ENCODE data around the gene DSPP. TPM values are rescaled to one million over a fixed set of nuclear protein-coding genes. Genes with fewer than 3 reads are reported as not detected.

DSPP gene
- polyA plus RNA-seq, 3 donors = not detected

DNA sequence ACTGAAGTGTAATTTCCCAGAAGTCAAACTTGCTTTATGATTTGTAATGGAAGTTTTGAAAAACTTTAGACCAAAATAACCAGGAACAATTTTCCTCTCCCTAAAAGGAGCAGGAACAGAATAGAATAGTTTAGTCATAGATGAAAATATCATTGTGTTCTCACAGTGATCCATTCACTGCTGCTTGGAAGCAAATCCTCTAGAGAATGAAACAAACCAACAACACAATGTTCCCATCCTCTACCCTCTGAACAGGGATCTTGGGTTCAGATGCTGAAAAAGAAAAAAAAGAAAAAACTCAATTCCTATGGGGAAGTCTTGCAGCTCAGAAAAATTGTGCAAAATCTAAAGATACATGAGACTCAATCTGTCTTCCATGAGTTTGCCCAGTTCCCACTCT is 12.2 kb downstream of the DSPP start:
- no peaks in the 10 kb centered on the region for H3K4me1 Mint-ChIP-seq
- H3K9me3 ChIP-seq (replicated peaks in 1 of 2; ENCODE audit: control insufficient read depth in 1 of 2, insufficient read depth in 1 of 2, low read length in 2 of 2) = no peaks in the 10 kb centered on the region
- intact Hi-C loops (cut with micrococcal nuclease) = no loop called here
- H3K27ac Mint-ChIP-seq = no peak overlapping the region
- no peak for DNase-seq
- H3K4me2 ChIP-seq (replicated peaks; ENCODE audit: extremely low read depth, low read length, poor library complexity, severe bottlenecking) = no peak overlapping the region
- peaks cover 0 to 2% (median 0%) of the 10 kb centered on the region in 7 donors for H3K9me3 Mint-ChIP-seq
- no peak overlapping the region for H2AFZ ChIP-seq (ENCODE audit: insufficient read depth, low read depth, low read length, poor library complexity, severe bottlenecking)
- no peak overlapping the region for H3K4me3 ChIP-seq (replicated peaks in 1 of 3; ENCODE audit: low read depth in 2 of 3, low read length in 3 of 3)
- no peaks in the 10 kb centered on the region for H3K4me1 ChIP-seq (ENCODE audit: control insufficient read depth in 1 of 2, insufficient read depth in 2 of 2, low read length in 2 of 2)
- H3K9ac ChIP-seq (ENCODE audit: insufficient read depth, low read length, poor library complexity, severe bottlenecking) = no peak overlapping the region
- H3K36me3 Mint-ChIP-seq = no peaks in the 10 kb centered on the region
- H3K4me3 Mint-ChIP-seq = no peak overlapping the region
- TF ChIP-seq, protein P1, sequence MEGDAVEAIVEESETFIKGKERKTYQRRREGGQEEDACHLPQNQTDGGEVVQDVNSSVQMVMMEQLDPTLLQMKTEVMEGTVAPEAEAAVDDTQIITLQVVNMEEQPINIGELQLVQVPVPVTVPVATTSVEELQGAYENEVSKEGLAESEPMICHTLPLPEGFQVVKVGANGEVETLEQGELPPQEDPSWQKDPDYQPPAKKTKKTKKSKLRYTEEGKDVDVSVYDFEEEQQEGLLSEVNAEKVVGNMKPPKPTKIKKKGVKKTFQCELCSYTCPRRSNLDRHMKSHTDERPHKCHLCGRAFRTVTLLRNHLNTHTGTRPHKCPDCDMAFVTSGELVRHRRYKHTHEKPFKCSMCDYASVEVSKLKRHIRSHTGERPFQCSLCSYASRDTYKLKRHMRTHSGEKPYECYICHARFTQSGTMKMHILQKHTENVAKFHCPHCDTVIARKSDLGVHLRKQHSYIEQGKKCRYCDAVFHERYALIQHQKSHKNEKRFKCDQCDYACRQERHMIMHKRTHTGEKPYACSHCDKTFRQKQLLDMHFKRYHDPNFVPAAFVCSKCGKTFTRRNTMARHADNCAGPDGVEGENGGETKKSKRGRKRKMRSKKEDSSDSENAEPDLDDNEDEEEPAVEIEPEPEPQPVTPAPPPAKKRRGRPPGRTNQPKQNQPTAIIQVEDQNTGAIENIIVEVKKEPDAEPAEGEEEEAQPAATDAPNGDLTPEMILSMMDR (IDR thresholded peaks at IDR 0.05) = no peak
- H3K79me2 ChIP-seq (ENCODE audit: insufficient read depth, low read length) = no peaks in the 10 kb centered on the region
- H4K20me1 ChIP-seq (ENCODE audit: insufficient read depth, low read length) = no peaks in the 10 kb centered on the region
- peaks cover 0 to 3% of the 10 kb centered on the region in 2 donors for H3K27me3 ChIP-seq (ENCODE audit: control insufficient read depth in 2 of 2, insufficient read depth in 2 of 2, low read length in 2 of 2)
- H3K27ac ChIP-seq (ENCODE audit: low read depth in 1 of 2, low read length in 2 of 2) = no peak overlapping the region
- H3K36me3 ChIP-seq (replicated peaks in 1 of 2; ENCODE audit: control insufficient read depth in 1 of 2, insufficient read depth in 2 of 2, low read length in 2 of 2) = no peaks in the 10 kb centered on the region
- peaks cover 0 to 2% (median 0%) of the 10 kb centered on the region in 3 donors for H3K27me3 Mint-ChIP-seq (ENCODE audit: low read depth in 3 of 3)

- 92% methylated on average over 7 of the region's 8 CpGs for WGBS (ENCODE audit: insufficient coverage)
- no peaks in the 10 kb centered on the region for H3K36me3 ChIP-seq (replicated peaks in 1 of 2; ENCODE audit: control insufficient read depth in 1 of 2, insufficient read depth in 2 of 2, low read length in 2 of 2)
- no peak overlapping the region for H3K4me3 ChIP-seq (replicated peaks in 1 of 3; ENCODE audit: low read depth in 2 of 3, low read length in 3 of 3)
- H4K20me1 ChIP-seq (ENCODE audit: insufficient read depth, low read length) = no peaks in the 10 kb centered on the region
- Mint-ChIP-seq H3K27ac (no peak overlapping the region), H3K4me3 (no peak overlapping the region), H3K4me1 (no peaks in the 10 kb centered on the region), H3K27me3 (ENCODE audit: low read depth in 3 of 3) (peaks cover 0 to 2% (median 0%) of the 10 kb centered on the region in 3 donors), H3K36me3 (no peaks in the 10 kb centered on the region), H3K9me3 (no peaks in the 10 kb centered on the region)
- TF ChIP-seq, protein P1 (IDR thresholded peaks at IDR 0.05) = no peak
- no peak overlapping the region for H3K9ac ChIP-seq (ENCODE audit: insufficient read depth, low read length, poor library complexity, severe bottlenecking)
- no peak for DNase-seq
- intact Hi-C loops (cut with micrococcal nuclease) = no loop called here
- no peak overlapping the region for H3K27ac ChIP-seq (ENCODE audit: low read depth in 1 of 2, low read length in 2 of 2)
- no peak overlapping the region for H3K4me2 ChIP-seq (replicated peaks; ENCODE audit: extremely low read depth, low read length, poor library complexity, severe bottlenecking)
- no peaks in the 10 kb centered on the region for H3K9me3 ChIP-seq (replicated peaks in 1 of 2; ENCODE audit: control insufficient read depth in 1 of 2, insufficient read depth in 1 of 2, low read length in 2 of 2)
- no peaks in the 10 kb centered on the region for H3K79me2 ChIP-seq (ENCODE audit: insufficient read depth, low read length)
- no peak overlapping the region for H2AFZ ChIP-seq (ENCODE audit: insufficient read depth, low read depth, low read length, poor library complexity, severe bottlenecking)
- peaks cover 0 to 3% of the 10 kb centered on the region in 2 donors for H3K27me3 ChIP-seq (ENCODE audit: control insufficient read depth in 2 of 2, insufficient read depth in 2 of 2, low read length in 2 of 2)
- H3K4me1 ChIP-seq (ENCODE audit: control insufficient read depth in 1 of 2, insufficient read depth in 2 of 2, low read length in 2 of 2) = no peaks in the 10 kb centered on the region
These were observed 14.0 kb downstream of the DSPP start for GRCh38 chr4:87622303-87622702.
